ENCODE data around the gene WDR88. TPM values are rescaled to one million over a fixed set of nuclear protein-coding genes. Genes with fewer than 3 reads are reported as not detected.
A peak's percentile ranks its signal among the peaks of the same experiment; 100 is the strongest.

WDR88 gene
- total RNA-seq, 1 donor from 2014 or later: not detected

DNA sequence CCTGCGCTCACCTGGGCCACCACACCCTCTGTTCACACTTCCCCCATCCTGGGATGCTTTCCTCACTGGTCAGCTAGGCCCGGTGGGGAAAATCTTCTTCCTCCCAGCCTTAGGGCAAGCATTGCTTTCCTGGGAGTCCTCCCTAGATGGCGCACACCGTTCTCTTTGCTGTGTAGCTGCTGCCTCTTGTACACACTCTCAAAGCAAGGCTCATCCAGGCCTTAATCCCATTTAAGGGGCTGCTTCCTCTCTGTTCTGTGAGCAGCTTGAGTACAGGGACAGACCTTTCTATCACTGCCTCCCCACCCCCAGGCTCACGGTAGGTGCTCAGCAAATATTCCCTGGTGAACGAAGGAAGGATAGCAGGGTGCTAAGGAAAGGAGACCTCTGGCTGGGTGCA is 82.7 kb downstream of the WDR88 start:
- TF ChIP-seq, protein P1, sequence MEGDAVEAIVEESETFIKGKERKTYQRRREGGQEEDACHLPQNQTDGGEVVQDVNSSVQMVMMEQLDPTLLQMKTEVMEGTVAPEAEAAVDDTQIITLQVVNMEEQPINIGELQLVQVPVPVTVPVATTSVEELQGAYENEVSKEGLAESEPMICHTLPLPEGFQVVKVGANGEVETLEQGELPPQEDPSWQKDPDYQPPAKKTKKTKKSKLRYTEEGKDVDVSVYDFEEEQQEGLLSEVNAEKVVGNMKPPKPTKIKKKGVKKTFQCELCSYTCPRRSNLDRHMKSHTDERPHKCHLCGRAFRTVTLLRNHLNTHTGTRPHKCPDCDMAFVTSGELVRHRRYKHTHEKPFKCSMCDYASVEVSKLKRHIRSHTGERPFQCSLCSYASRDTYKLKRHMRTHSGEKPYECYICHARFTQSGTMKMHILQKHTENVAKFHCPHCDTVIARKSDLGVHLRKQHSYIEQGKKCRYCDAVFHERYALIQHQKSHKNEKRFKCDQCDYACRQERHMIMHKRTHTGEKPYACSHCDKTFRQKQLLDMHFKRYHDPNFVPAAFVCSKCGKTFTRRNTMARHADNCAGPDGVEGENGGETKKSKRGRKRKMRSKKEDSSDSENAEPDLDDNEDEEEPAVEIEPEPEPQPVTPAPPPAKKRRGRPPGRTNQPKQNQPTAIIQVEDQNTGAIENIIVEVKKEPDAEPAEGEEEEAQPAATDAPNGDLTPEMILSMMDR (conservative IDR thresholded peaks at IDR 0.05): peak; percentile 39
- Mint-ChIP-seq H3K9me3 (no peaks in the 10 kb centered on the region), H3K4me3 (peak overlapping the region; percentile 64), H3K4me1 (peaks cover 23% of the 10 kb centered on the region), H3K27me3 (ENCODE audit: low read depth) (no peaks in the 10 kb centered on the region), H3K27ac (ENCODE audit: unreplicated experiment) (peak overlapping the region; percentile 92), H3K36me3 (ENCODE audit: low read depth) (no peaks in the 10 kb centered on the region)
- DNase-seq (ENCODE audit: low read depth, low spot score): peak; percentile 37

DNA sequence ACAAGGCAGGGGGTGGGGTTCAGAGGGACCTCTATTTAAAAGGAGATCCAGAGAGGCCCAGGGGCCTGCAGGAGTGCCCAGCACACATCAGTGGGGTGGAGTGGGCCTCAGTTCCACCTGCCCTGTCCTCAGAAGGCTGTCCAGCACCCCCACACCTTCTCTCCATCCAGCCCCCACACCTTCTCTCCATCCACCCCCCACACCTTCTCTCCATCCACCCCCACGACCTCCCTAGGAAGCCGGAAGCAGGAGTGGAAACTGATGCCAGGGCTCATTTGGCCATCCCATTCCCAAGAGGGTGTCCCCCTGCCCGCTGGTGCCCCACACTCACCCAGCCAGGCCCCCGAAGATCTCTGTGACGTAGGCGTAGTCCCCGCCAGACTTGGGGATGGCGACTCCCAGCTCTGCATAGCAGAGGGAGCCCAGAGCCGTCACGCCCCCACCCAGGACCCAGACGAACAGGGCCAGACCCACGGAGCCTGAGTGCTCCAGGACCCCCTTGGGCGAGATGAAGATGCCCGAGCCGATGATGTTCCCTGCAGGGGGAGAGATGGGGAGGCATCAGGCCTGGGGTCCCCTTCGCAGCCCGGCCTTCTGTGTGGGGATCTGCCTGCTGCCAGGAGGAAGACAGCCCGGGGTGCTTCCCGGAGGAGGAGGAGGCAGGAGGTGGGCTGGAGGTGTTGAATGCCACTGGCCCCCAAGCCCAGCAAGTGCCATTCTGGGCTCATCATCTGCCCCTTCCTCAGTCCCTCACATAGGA is 83.7 kb downstream of the WDR88 start:
- H3K9me3 Mint-ChIP-seq: no peaks in the 10 kb centered on the region
- H3K27me3 Mint-ChIP-seq (ENCODE audit: low read depth): no peaks in the 10 kb centered on the region
- TF ChIP-seq, protein P1 (conservative IDR thresholded peaks at IDR 0.05): no peak
- no peak overlapping the region for H3K4me3 Mint-ChIP-seq
- H3K27ac Mint-ChIP-seq (ENCODE audit: unreplicated experiment): no peak overlapping the region
- no peak for DNase-seq (ENCODE audit: low read depth, low spot score)
- peaks cover 28% of the 10 kb centered on the region for H3K4me1 Mint-ChIP-seq
- H3K36me3 Mint-ChIP-seq (ENCODE audit: low read depth): no peaks in the 10 kb centered on the region

DNA sequence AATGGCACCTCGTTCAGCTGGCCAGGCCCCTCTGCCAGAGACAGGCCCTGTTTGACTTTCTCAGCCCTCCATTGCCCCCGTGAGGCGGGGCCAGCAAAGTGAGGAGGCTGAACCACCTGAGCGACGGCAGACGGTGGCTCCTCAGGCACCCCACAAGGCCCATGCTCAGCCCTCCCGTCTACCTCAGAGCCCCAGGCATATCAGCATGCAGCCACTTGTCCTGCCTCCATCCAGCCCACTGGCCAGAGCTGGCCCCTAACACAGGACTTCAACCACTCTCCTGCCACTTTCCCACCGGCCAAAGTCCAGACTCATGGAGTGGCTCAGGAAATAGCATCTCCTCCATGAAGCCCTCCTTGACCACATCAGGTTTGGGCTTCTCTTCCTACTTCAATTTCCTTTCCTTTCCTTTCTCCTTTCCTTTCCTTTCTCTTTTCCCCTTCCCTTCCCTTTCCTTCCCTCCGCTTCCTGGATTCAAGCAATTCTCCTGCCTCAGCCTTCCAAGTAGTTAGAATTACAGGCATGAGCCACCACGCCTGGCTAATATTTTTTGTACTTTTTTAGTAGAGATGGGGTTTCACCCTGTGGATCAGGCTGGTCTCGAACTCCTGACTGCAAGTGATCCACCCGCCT is 84.4 kb downstream of the WDR88 start:
- Mint-ChIP-seq H3K27ac (ENCODE audit: unreplicated experiment) (no peak overlapping the region), H3K4me1 (peaks cover 35% of the 10 kb centered on the region), H3K27me3 (ENCODE audit: low read depth) (no peaks in the 10 kb centered on the region), H3K36me3 (ENCODE audit: low read depth) (no peaks in the 10 kb centered on the region), H3K9me3 (no peaks in the 10 kb centered on the region), H3K4me3 (no peak overlapping the region)
- TF ChIP-seq, protein P1 (conservative IDR thresholded peaks at IDR 0.05): no peak
- DNase-seq (ENCODE audit: low read depth, low spot score): no peak

DNA sequence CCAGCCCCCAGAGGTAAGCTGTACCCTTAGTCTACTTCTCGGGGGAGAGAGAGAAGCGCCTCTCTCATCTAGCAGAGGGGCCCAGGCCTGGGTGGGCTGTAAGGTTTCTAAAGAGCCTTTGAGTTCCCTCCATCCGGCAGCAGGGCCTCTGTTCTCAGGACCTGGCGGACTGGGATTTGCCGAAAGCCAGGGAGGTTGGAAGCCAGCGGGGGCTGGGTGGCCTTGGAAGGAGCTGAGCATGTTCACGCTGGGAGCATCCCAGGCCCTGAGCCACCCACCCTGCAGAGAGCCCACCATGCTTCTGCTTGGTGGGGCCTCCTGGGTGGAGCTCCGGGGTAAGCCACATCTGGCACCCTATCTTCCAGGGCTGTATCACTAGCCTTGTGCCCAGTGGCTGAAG is 86.0 kb downstream of the WDR88 start:
- no peak overlapping the region for H3K27ac Mint-ChIP-seq (ENCODE audit: unreplicated experiment)
- peaks cover 4% of the 10 kb centered on the region for H3K27me3 Mint-ChIP-seq (ENCODE audit: low read depth)
- peaks cover 35% of the 10 kb centered on the region for H3K4me1 Mint-ChIP-seq
- H3K4me3 Mint-ChIP-seq: no peak overlapping the region
- no peaks in the 10 kb centered on the region for H3K9me3 Mint-ChIP-seq
- no peaks in the 10 kb centered on the region for H3K36me3 Mint-ChIP-seq (ENCODE audit: low read depth)
- no peak for DNase-seq (ENCODE audit: low read depth, low spot score)
- TF ChIP-seq, protein P1 (conservative IDR thresholded peaks at IDR 0.05): no peak

DNA sequence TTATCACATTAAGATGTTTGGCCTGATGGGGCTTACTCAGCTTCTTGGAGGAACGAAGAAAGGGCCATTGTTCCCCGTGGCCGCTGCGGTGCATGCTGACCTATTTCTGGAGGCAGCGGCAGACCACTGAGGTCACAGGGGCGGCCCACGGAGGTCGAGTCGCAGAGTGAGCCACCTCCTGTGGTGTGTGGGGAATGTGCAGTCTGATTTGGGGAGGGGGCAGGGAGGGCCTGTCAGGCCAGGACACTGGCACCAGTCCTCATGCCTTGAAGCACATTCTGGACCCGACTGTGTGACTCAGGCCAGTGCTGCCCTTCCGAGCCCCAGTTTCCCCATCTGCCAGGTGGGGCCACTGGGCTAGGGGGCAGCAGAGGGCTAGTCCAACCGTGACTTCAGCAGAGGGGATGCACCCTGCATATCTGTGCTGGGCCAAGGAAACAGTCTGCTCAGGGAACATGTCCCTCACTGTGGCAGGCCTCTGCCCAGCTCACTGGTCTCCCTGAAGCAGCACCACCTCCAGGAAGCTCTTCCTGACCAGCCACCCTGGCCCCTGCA is 87.4 kb downstream of the WDR88 start:
- Mint-ChIP-seq H3K4me3 (peak overlapping the region; percentile 49), H3K27ac (ENCODE audit: unreplicated experiment) (no peak overlapping the region), H3K27me3 (ENCODE audit: low read depth) (peaks cover 17% of the 10 kb centered on the region), H3K4me1 (peaks cover 34% of the 10 kb centered on the region), H3K36me3 (ENCODE audit: low read depth) (no peaks in the 10 kb centered on the region), H3K9me3 (no peaks in the 10 kb centered on the region)
- DNase-seq (ENCODE audit: low read depth, low spot score): peak; percentile 52
- TF ChIP-seq, protein P1 (conservative IDR thresholded peaks at IDR 0.05): peak; percentile 37

All from neural crest cell (in vitro differentiated cells).